Occipital lobe (tissue), 2 donors: ENCODE data around the gene ARRB2. TPM values are rescaled to one million over a fixed set of nuclear protein-coding genes. Genes with fewer than 3 reads are reported as not detected.
"Not testable (repeated sequence)": the region's sequence is repeated elsewhere in the genome, so short reads cannot be mapped to it uniquely, and the experiment has no call there.

Source experiments
- DNase-seq: peaks from one replicate; lab custom pipeline; 2025; lab: John Stamatoyannopoulos, UW
- total RNA-seq: library from RNA; depleted of rRNA; stranded (reverse); fragments of >200 nt; gene quantifications from one replicate; pipeline ENCODE4 v1.2.3, GENCODE V29; 2014

Gene ARRB2
- total RNA-seq, 1 donor from 2014 or later = 10.5 TPM

GRCh38 chr17:4701116-4701515 is 9.3 kb upstream of the ARRB2 start:
- DNase-seq = no peak

GRCh38 chr17:4703330-4703691 is 7.1 kb upstream of the ARRB2 start:
- DNase-seq = no peak

- not testable (repeated sequence) for DNase-seq
These were observed 5.9 kb upstream of the ARRB2 start for GRCh38 chr17:4704574-4704907.

GRCh38 chr17:4704991-4705390 is 5.4 kb upstream of the ARRB2 start:
- no peak for DNase-seq

GRCh38 chr17:4706121-4706520 is 4.3 kb upstream of the ARRB2 start:
- no peak for DNase-seq

- peak; percentile 20 for DNase-seq
These were observed 2.0 kb upstream of the ARRB2 start for GRCh38 chr17:4708436-4708835.

GRCh38 chr17:4710693-4711634 is 532 bp downstream of the ARRB2 start:
- DNase-seq = no peak

- DNase-seq = no peak
These were observed 1.3 kb downstream of the ARRB2 start for GRCh38 chr17:4711661-4712181.

GRCh38 chr17:4712526-4712925 is 2.1 kb downstream of the ARRB2 start:
- no peak for DNase-seq

GRCh38 chr17:4714340-4715062 is 4.1 kb downstream of the ARRB2 start:
- not testable (repeated sequence) for DNase-seq

GRCh38 chr17:4715063-4715744 is 4.8 kb downstream of the ARRB2 start:
- DNase-seq = no peak

- no peak for DNase-seq
These were observed 5.6 kb downstream of the ARRB2 start for GRCh38 chr17:4716081-4716480.

- no peak for DNase-seq
These were observed 7.4 kb downstream of the ARRB2 start for GRCh38 chr17:4717791-4718190.

- no peak for DNase-seq
These were observed 7.8 kb downstream of the ARRB2 start for GRCh38 chr17:4718276-4718675.

- no peak for DNase-seq
These were observed 8.7 kb downstream of the ARRB2 start for GRCh38 chr17:4719146-4719545.

GRCh38 chr17:4719684-4720221 is 9.3 kb downstream of the ARRB2 start:
- DNase-seq = no peak

GRCh38 chr17:4720787-4721186 is 10.4 kb downstream of the ARRB2 start:
- no peak for DNase-seq

- DNase-seq = no peak
These were observed 11.0 kb downstream of the ARRB2 start for GRCh38 chr17:4721203-4722135.

GRCh38 chr17:4722678-4723240 is 12.3 kb downstream of the ARRB2 start:
- DNase-seq = no peak

- DNase-seq = no peak
These were observed 14.2 kb downstream of the ARRB2 start for GRCh38 chr17:4724650-4725049.
